OCI-LY1 (cell line): ENCODE measurements around the gene SNX14.

Experiments
- H2AFZ ChIP-seq: fragments of 200-600 bp; sonication (generic), shearing (Covaris generic); 2 replicates; pipeline ENCODE4 v1.6.0; 2014; ENCODE audit warnings: antibody characterized with exemption, mild to moderate bottlenecking, low read length
- H3F3A ChIP-seq: fragments of 200-600 bp; sonication (generic), shearing (Covaris generic); 2 replicates; pipeline ENCODE4 v1.6.0; 2014; ENCODE audit warnings: mild to moderate bottlenecking, antibody characterized with exemption, low read length, moderate library complexity; ENCODE audit not compliant: insufficient read depth
- H3K27ac ChIP-seq: fragments of 200-600 bp; sonication (generic); 2 replicates; pipeline ENCODE4 v1.5.1; 2014; ENCODE audit warnings: low read length, mixed run types, mild to moderate bottlenecking, low read depth; ENCODE audit not compliant: poor library complexity, severe bottlenecking
- H3K27me3 ChIP-seq: fragments of 200-600 bp; sonication (generic); 2 replicates; pipeline ENCODE4 v1.6.0; 2014; ENCODE audit warnings: antibody characterized with exemption, mild to moderate bottlenecking, low read length, moderate library complexity; ENCODE audit not compliant: insufficient read depth
- H3K36me3 ChIP-seq: fragments of 200-600 bp; sonication (generic); 2 replicates; pipeline ENCODE4 v1.6.1; 2014; ENCODE audit warnings: mild to moderate bottlenecking, antibody characterized with exemption, low read length, moderate library complexity, mixed read lengths; ENCODE audit not compliant: insufficient read depth
- H3K4me1 ChIP-seq: fragments of 200-600 bp; sonication (generic); 2 replicates; pipeline ENCODE4 v1.5.1; 2014; ENCODE audit warnings: mild to moderate bottlenecking, low read length, moderate library complexity; ENCODE audit not compliant: insufficient read depth, severe bottlenecking
- H3K4me2 ChIP-seq: fragments of 200-600 bp; sonication (generic), shearing (Covaris generic); 2 replicates; pipeline ENCODE4 v1.6.1; 2014; ENCODE audit warnings: low read length
- H3K4me3 ChIP-seq: fragments of 200-600 bp; sonication (generic); 2 replicates; pipeline ENCODE4 v1.5.1; 2014; ENCODE audit warnings: low read length, low read depth, mild to moderate bottlenecking, mixed read lengths; ENCODE audit not compliant: poor library complexity, severe bottlenecking
- H3K79me2 ChIP-seq: fragments of 200-600 bp; shearing (Covaris generic); 2 replicates; pipeline ENCODE4 v1.6.1; 2016; ENCODE audit warnings: mixed run types, low read length, mixed read lengths; ENCODE audit not compliant: insufficient read depth
- H3K9ac ChIP-seq: fragments of 200-600 bp; sonication (generic), shearing (Covaris generic); 2 replicates; pipeline ENCODE4 v1.6.1; 2014; ENCODE audit warnings: mild to moderate bottlenecking, low read length, mixed read lengths
- H3K9me2 ChIP-seq: fragments of 200-600 bp; sonication (generic), shearing (Covaris generic); 2 replicates; pipeline ENCODE4 v1.6.1; 2014; ENCODE audit warnings: low read depth, mild to moderate bottlenecking, low read length, mixed read lengths
- H3K9me3 ChIP-seq: fragments of 200-600 bp; shearing (Covaris generic); 2 replicates; pipeline ENCODE4 v1.6.1; 2014; ENCODE audit warnings: low read length, mixed read lengths
- H4K20me1 ChIP-seq: fragments of 200-600 bp; sonication (generic), shearing (Covaris generic); 2 replicates; pipeline ENCODE4 v1.6.0; 2016; ENCODE audit warnings: mild to moderate bottlenecking, low read length; ENCODE audit not compliant: insufficient read depth
- CTCF ChIP-seq: fragments of 200-600 bp; sonication (generic), shearing (Covaris generic); IDR thresholded peaks from 2 replicates; pipeline ENCODE4 v1.5.1; 2017; ENCODE audit warnings: mild to moderate bottlenecking, antibody characterized with exemption, low read length, moderate library complexity, mixed read lengths
- EZH2 ChIP-seq: fragments of 200-600 bp; sonication (generic), shearing (Covaris generic); IDR thresholded peaks from 2 replicates; pipeline ENCODE4 v1.8.0; 2017; ENCODE audit warnings: borderline replicate concordance, mixed run types, mild to moderate bottlenecking, antibody characterized with exemption, low read length, moderate library complexity, mixed read lengths

SNX14 gene

GRCh38 chr6:85490516-85491248 is 103.0 kb downstream of the SNX14 start:
- TF ChIP-seq CTCF: no peak
- TF ChIP-seq EZH2: no peak
- H3K9me2 ChIP-seq: no peaks in the 10 kb centered on the region
- H3K4me3 ChIP-seq: no peak overlapping the region
- H3K9me3 ChIP-seq: no peaks in the 10 kb centered on the region
- no peak overlapping the region for H3K4me2 ChIP-seq
- no peaks in the 10 kb centered on the region for H3K27me3 ChIP-seq
- H3K9ac ChIP-seq: no peak overlapping the region
- no peaks in the 10 kb centered on the region for H3K36me3 ChIP-seq
- no peak overlapping the region for H3K27ac ChIP-seq
- no peaks in the 10 kb centered on the region for H4K20me1 ChIP-seq
- H3K79me2 ChIP-seq: no peaks in the 10 kb centered on the region
- H3F3A ChIP-seq: no peaks in the 10 kb centered on the region
- no peak overlapping the region for H2AFZ ChIP-seq
- H3K4me1 ChIP-seq: no peaks in the 10 kb centered on the region

- no peaks in the 10 kb centered on the region for H3K9me2 ChIP-seq
- H3K27me3 ChIP-seq: no peaks in the 10 kb centered on the region
- H3K9ac ChIP-seq: no peak overlapping the region
- H3K27ac ChIP-seq: no peak overlapping the region
- H3K9me3 ChIP-seq: no peaks in the 10 kb centered on the region
- no peaks in the 10 kb centered on the region for H4K20me1 ChIP-seq
- H3K4me1 ChIP-seq: no peaks in the 10 kb centered on the region
- no peaks in the 10 kb centered on the region for H3K36me3 ChIP-seq
- H3F3A ChIP-seq: no peaks in the 10 kb centered on the region
- no peak overlapping the region for H3K4me2 ChIP-seq
- no peak overlapping the region for H3K4me3 ChIP-seq
- no peaks in the 10 kb centered on the region for H3K79me2 ChIP-seq
- no peak overlapping the region for H2AFZ ChIP-seq
- TF ChIP-seq CTCF: no peak
- no peak for TF ChIP-seq EZH2
Measured at GRCh38 chr6:85484948-85485347, 108.7 kb downstream of the SNX14 start.

- Histone ChIP-seq H3K27me3 (no peaks in the 10 kb centered on the region), H3K9ac (no peak overlapping the region)
- TF ChIP-seq EZH2 (no peak), CTCF (no peak)
Measured at GRCh38 chr6:85483846-85484245, 109.8 kb downstream of the SNX14 start.

More at GRCh38 chr6:85483846-85484245, 109.8 kb downstream of the SNX14 start:
- Histone ChIP-seq H3K9me2 (no peaks in the 10 kb centered on the region), H2AFZ (no peak overlapping the region), H3K4me3 (no peak overlapping the region), H3K36me3 (no peaks in the 10 kb centered on the region), H3F3A (no peaks in the 10 kb centered on the region), H3K27ac (no peak overlapping the region), H3K4me2 (no peak overlapping the region), H3K9me3 (no peaks in the 10 kb centered on the region), H4K20me1 (no peaks in the 10 kb centered on the region), H3K4me1 (no peaks in the 10 kb centered on the region), H3K79me2 (no peaks in the 10 kb centered on the region)
